A673 (cell line): Measurements from ENCODE around the gene SORCS1.

Experiments used
- CTCF ChIP-seq: fragments of 300-800, 200-600 bp; sonication (generic); conservative IDR thresholded peaks from 2 replicates; pipeline ENCODE4 v1.5.1; 2017; ENCODE audit warnings: low read depth, mild to moderate bottlenecking, antibody characterized with exemption, low read length, moderate library complexity, mixed read lengths
- EZH2 ChIP-seq: fragments of 200-600 bp; sonication (generic); IDR thresholded peaks from 2 replicates; pipeline ENCODE4 v1.6.1; 2017; ENCODE audit warnings: borderline replicate concordance, low read depth, mild to moderate bottlenecking, mixed read lengths, antibody characterized with exemption, low read length; ENCODE audit not compliant: poor library complexity, severe bottlenecking

GRCh38 chr10:106615081-106615480 is 549.4 kb downstream of the SORCS1 start:
- TF ChIP-seq EZH2 (no peak), CTCF (no peak)
